Nephron progenitor cell (in vitro differentiated cells): Measurements from ENCODE around the gene HORMAD2.

Source experiments
- DNase-seq: peaks from one replicate; pipeline ENCODE4 v3.0.0; 2021
- H3K27ac Mint-ChIP-seq: 2 replicates; pipeline ENCODE4 v1.8.0; 2021; ENCODE audit warnings: mild to moderate bottlenecking, moderate library complexity, mixed read lengths
- H3K27me3 Mint-ChIP-seq: 2 replicates; pipeline ENCODE4 v1.8.0; 2021; ENCODE audit warnings: mild to moderate bottlenecking, low read depth, mixed read lengths; ENCODE audit not compliant: poor library complexity
- H3K36me3 Mint-ChIP-seq: 2 replicates; pipeline ENCODE4 v1.8.0; 2021; ENCODE audit warnings: low read depth, mixed read lengths
- H3K4me1 Mint-ChIP-seq: 2 replicates; pipeline ENCODE4 v1.8.0; 2021; ENCODE audit warnings: mixed read lengths
- H3K4me3 Mint-ChIP-seq: 2 replicates; pipeline ENCODE4 v1.8.0; 2021; ENCODE audit warnings: mild to moderate bottlenecking, moderate library complexity, mixed read lengths
- H3K9me3 Mint-ChIP-seq: 2 replicates; pipeline ENCODE4 v1.8.0; 2021; ENCODE audit warnings: mild to moderate bottlenecking, moderate library complexity, mixed read lengths
- CTCF ChIP-seq: fragments of 200-600 bp; sonication (generic); IDR thresholded peaks from 2 replicates; pipeline ENCODE4 v1.5.0; 2021; ENCODE audit warnings: antibody characterized with exemption

The HORMAD2 gene

DNA sequence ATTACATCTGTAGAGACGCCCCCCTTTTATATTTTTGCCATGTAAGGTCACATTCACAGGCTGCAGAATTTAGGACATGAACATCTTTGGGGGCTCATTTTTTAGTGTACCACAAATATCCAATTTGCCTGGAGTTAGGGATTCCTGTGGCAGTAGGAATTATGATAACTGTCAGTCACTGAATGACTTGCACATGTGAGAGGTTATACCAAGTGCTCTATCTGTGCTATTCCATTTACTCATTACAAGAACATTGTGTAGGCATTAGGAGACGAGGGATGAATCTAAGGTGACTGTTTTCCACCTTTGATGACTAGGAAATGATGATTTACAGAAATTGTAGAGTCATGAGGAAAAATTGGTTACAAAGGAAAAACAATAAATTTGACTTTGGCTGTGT, 87.0 kb downstream of the HORMAD2 start:
- no peaks in the 10 kb centered on the region for H3K4me1 Mint-ChIP-seq
- no peak overlapping the region for H3K27ac Mint-ChIP-seq
- no peak for DNase-seq
- H3K4me3 Mint-ChIP-seq = no peak overlapping the region
- no peaks in the 10 kb centered on the region for H3K36me3 Mint-ChIP-seq
- H3K27me3 Mint-ChIP-seq = peaks cover 14% of the 10 kb centered on the region
- TF ChIP-seq CTCF = no peak
- no peaks in the 10 kb centered on the region for H3K9me3 Mint-ChIP-seq

DNA sequence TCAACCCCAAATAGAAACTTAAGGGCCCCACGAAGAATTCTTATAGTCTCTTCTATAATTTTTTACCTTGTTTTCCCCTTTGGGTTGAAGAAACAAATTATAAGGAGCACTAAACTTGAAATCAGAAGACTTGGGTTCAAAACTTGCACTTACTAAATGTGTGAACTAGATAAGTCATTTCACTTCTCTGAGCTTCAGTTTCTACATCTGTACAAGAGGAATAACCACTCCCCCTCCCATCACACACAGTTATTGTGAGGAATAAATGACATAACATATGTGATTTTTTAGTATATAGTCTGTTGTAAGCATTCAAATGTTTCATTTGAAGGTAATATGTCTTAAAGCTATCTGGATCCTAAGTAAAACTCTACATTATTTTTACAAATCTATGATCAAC, 87.5 kb downstream of the HORMAD2 start:
- Mint-ChIP-seq H3K4me1 (no peaks in the 10 kb centered on the region), H3K36me3 (no peaks in the 10 kb centered on the region), H3K27me3 (peaks cover 14% of the 10 kb centered on the region), H3K27ac (no peak overlapping the region), H3K4me3 (no peak overlapping the region), H3K9me3 (no peaks in the 10 kb centered on the region)
- DNase-seq = no peak
- TF ChIP-seq CTCF = no peak

GRCh38 chr22:30169002-30169401, 88.7 kb downstream of the HORMAD2 start:
- Mint-ChIP-seq H3K27ac (no peak overlapping the region), H3K36me3 (no peaks in the 10 kb centered on the region), H3K4me1 (no peaks in the 10 kb centered on the region), H3K27me3 (peaks cover 17% of the 10 kb centered on the region), H3K4me3 (no peak overlapping the region), H3K9me3 (no peaks in the 10 kb centered on the region)
- no peak for TF ChIP-seq CTCF
- DNase-seq = no peak

- no peak for DNase-seq
- Mint-ChIP-seq H3K9me3 (no peaks in the 10 kb centered on the region), H3K27ac (no peak overlapping the region), H3K27me3 (peaks cover 14% of the 10 kb centered on the region), H3K36me3 (no peaks in the 10 kb centered on the region), H3K4me1 (no peaks in the 10 kb centered on the region), H3K4me3 (no peak overlapping the region)
- TF ChIP-seq CTCF = no peak
Observed at GRCh38 chr22:30170129-30170528, 89.9 kb downstream of the HORMAD2 start.

DNA sequence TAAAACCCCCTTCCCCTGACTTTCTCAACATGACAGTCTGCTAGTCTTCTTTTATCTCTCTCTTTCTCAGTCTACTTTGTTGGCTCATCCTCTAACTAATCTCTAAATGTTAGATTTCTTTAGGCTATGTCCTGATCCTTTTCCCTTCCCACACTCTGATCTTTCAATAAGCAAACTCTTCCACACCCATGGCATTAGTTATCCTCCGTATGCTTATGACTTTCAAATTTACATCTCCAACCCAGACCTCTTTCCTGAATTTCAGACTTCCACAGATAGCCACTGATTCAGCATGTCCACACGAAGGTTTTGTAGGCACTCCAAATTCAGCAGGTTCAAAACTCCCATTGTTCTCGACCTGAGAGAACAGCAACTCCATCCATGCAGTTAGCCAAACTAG, 90.7 kb downstream of the HORMAD2 start:
- Mint-ChIP-seq H3K4me3 (no peak overlapping the region), H3K27me3 (peaks cover 9% of the 10 kb centered on the region), H3K9me3 (no peaks in the 10 kb centered on the region), H3K4me1 (peaks cover 7% of the 10 kb centered on the region), H3K36me3 (no peaks in the 10 kb centered on the region), H3K27ac (no peak overlapping the region)
- no peak for TF ChIP-seq CTCF
- no peak for DNase-seq

DNA sequence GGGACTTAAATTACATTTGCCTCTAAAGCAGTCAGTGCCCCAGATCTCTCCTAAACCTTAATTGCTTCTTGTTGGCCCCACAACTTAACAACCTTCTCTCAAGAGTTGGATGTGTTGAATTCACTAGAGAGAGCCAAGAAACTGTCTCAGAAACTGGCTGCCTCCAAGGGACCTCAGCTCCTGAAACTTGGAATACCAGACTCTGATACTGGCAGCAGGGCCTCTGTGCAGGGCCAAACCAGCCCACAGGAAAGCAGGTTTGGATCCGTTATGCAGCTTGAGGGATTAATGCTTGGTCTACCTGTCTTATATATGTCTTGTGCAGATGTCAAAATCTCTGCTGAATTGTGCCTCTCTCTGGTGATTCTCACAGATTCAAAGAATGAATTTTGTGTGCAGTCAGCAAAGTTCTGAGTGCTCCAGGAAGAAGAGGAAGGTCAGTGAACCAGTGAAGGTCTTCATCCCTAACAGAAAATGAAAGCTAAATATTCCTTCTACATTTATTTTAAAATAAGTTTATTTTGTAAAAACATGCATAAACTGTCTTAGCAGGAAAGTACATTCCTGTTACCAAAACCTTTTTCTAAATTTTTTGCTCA, 95.5 kb downstream of the HORMAD2 start:
- H3K36me3 Mint-ChIP-seq = no peaks in the 10 kb centered on the region
- no peaks in the 10 kb centered on the region for H3K9me3 Mint-ChIP-seq
- peaks cover 23% of the 10 kb centered on the region for H3K27me3 Mint-ChIP-seq
- peaks cover 14% of the 10 kb centered on the region for H3K4me1 Mint-ChIP-seq
- no peak for TF ChIP-seq CTCF
- H3K4me3 Mint-ChIP-seq = no peak overlapping the region
- DNase-seq = no peak
- H3K27ac Mint-ChIP-seq = no peak overlapping the region
